Breast epithelium (tissue), 3 donors: ENCODE data around the gene SMARCA2.

ENCODE experiments used
- POLR2A ChIP-seq: fragments of 450-650 bp; IDR thresholded peaks from one replicate; pipeline ENCODE4 v1.6.1; 2016; ENCODE audit warnings: antibody characterized with exemption, mild to moderate bottlenecking, moderate library complexity
- TF ChIP-seq, protein P1 (sequence below), 3 donors: fragments of 450-650 bp; IDR thresholded peaks; one replicate each; pipeline ENCODE4 v1.5.1; 2016 to 2017; ENCODE audit warnings: antibody characterized with exemption in 3 of 3, mild to moderate bottlenecking in 3 of 3, moderate library complexity in 3 of 3

DNA sequence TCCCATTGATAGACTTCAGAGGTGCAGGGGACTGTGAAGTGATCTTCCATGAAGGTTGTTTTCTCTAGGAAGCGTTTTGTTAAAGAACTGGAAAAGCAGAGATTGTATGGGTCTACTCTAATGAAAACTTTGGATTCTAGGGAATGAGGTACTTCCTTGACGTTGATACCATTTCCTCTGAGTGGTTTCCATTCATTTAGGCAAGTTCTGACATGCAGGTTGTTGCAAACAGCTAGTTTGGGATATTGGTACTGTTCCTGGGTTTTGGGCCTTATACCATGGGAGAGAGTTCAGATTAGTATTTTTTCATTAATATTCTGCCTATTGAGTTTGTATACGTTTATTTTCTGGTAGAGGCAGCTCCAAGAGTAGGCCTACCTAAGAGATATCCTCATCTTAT is 25.7 kb downstream of the SMARCA2 start:
- TF ChIP-seq, protein P1, sequence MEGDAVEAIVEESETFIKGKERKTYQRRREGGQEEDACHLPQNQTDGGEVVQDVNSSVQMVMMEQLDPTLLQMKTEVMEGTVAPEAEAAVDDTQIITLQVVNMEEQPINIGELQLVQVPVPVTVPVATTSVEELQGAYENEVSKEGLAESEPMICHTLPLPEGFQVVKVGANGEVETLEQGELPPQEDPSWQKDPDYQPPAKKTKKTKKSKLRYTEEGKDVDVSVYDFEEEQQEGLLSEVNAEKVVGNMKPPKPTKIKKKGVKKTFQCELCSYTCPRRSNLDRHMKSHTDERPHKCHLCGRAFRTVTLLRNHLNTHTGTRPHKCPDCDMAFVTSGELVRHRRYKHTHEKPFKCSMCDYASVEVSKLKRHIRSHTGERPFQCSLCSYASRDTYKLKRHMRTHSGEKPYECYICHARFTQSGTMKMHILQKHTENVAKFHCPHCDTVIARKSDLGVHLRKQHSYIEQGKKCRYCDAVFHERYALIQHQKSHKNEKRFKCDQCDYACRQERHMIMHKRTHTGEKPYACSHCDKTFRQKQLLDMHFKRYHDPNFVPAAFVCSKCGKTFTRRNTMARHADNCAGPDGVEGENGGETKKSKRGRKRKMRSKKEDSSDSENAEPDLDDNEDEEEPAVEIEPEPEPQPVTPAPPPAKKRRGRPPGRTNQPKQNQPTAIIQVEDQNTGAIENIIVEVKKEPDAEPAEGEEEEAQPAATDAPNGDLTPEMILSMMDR (IDR thresholded peaks at IDR 0.05) = no peak
- TF ChIP-seq POLR2A = no peak
